Measurements from ENCODE around the gene EFTUD2. TPM values are rescaled to one million over a fixed set of nuclear protein-coding genes. Genes with fewer than 3 reads are reported as not detected.
A peak's percentile ranks its signal among the peaks of the same experiment; 100 is the strongest.

Gene EFTUD2
- total RNA-seq, 2 donors from 2014 or later, result 192 to 232 TPM

GRCh38 chr17:44902135-44902760, 3.0 kb upstream of the EFTUD2 start:
- H3K27me3 Mint-ChIP-seq, result peaks cover 5 to 10% of the 10 kb centered on the region in 2 donors
- DNase-seq (ENCODE audit: low spot score) (no peak), ATAC-seq (no peak)
- H3K36me3 Mint-ChIP-seq, result peaks cover 6% of the 10 kb centered on the region
- no peaks in the 10 kb centered on the region for H3K9me3 Mint-ChIP-seq
- no peak overlapping the region for H3K4me3 Mint-ChIP-seq
- H3K27ac Mint-ChIP-seq, result no peak overlapping the region
- peaks cover 7 to 18% of the 10 kb centered on the region in 2 donors for H3K4me1 Mint-ChIP-seq (ENCODE audit: low read depth in 2 of 2)

- Mint-ChIP-seq H3K9me3 (no peaks in the 10 kb centered on the region), H3K27ac (peak overlapping the region in 1 of 2 donors; percentile 19), H3K36me3 (peaks cover 6% of the 10 kb centered on the region), H3K27me3 (peaks cover 5 to 10% of the 10 kb centered on the region in 2 donors), H3K4me3 (peak overlapping the region; percentile 9), H3K4me1 (ENCODE audit: low read depth in 2 of 2) (peaks cover 7 to 18% of the 10 kb centered on the region in 2 donors)
- no peak for DNase-seq (ENCODE audit: low spot score)
- no peak for ATAC-seq
These were observed 2.2 kb upstream of the EFTUD2 start for GRCh38 chr17:44901411-44901921.

GRCh38 chr17:44900894-44901293, 1.6 kb upstream of the EFTUD2 start:
- peaks cover 8% of the 10 kb centered on the region for H3K36me3 Mint-ChIP-seq
- H3K4me3 Mint-ChIP-seq, result no peak overlapping the region
- H3K27me3 Mint-ChIP-seq, result peaks cover 5 to 8% of the 10 kb centered on the region in 2 donors
- H3K9me3 Mint-ChIP-seq, result no peaks in the 10 kb centered on the region
- ATAC-seq (no peak), DNase-seq (ENCODE audit: low spot score) (no peak)
- peak overlapping the region in 1 of 2 donors; percentile 100 for H3K27ac Mint-ChIP-seq
- peaks cover 10 to 19% of the 10 kb centered on the region in 2 donors for H3K4me1 Mint-ChIP-seq (ENCODE audit: low read depth in 2 of 2)

GRCh38 chr17:44898768-44899073, 524 bp downstream of the EFTUD2 start:
- DNase-seq (ENCODE audit: low spot score), result no peak
- Mint-ChIP-seq H3K27me3 (peaks cover 5% of the 10 kb centered on the region in 2 donors), H3K4me3 (peak overlapping the region; percentile 98), H3K36me3 (peaks cover 14% of the 10 kb centered on the region), H3K27ac (peak overlapping the region; percentile 99 to 100), H3K9me3 (no peaks in the 10 kb centered on the region), H3K4me1 (ENCODE audit: low read depth in 2 of 2) (peaks cover 16 to 25% of the 10 kb centered on the region in 2 donors)
- ATAC-seq, result no peak

GRCh38 chr17:44894642-44895041, 4.6 kb downstream of the EFTUD2 start:
- Mint-ChIP-seq H3K4me1 (ENCODE audit: low read depth in 2 of 2) (peaks cover 20 to 22% of the 10 kb centered on the region in 2 donors), H3K4me3 (no peak overlapping the region), H3K36me3 (peaks cover 19% of the 10 kb centered on the region), H3K27ac (no peak overlapping the region), H3K9me3 (no peaks in the 10 kb centered on the region), H3K27me3 (no peaks in the 10 kb centered on the region)
- ATAC-seq, result no peak
- DNase-seq (ENCODE audit: low spot score), result no peak

GRCh38 chr17:44892250-44892649, 7.0 kb downstream of the EFTUD2 start:
- Mint-ChIP-seq H3K27me3 (no peaks in the 10 kb centered on the region), H3K9me3 (no peaks in the 10 kb centered on the region), H3K4me1 (ENCODE audit: low read depth in 2 of 2) (peaks cover 11 to 14% of the 10 kb centered on the region in 2 donors), H3K36me3 (peaks cover 13% of the 10 kb centered on the region), H3K27ac (no peak overlapping the region), H3K4me3 (no peak overlapping the region)
- no peak for ATAC-seq
- DNase-seq (ENCODE audit: low spot score), result no peak

GRCh38 chr17:44889003-44889402, 10.2 kb downstream of the EFTUD2 start:
- no peak overlapping the region for H3K4me3 Mint-ChIP-seq
- no peak for DNase-seq (ENCODE audit: low spot score)
- peaks cover 5 to 9% of the 10 kb centered on the region in 2 donors for H3K4me1 Mint-ChIP-seq (ENCODE audit: low read depth in 2 of 2)
- H3K9me3 Mint-ChIP-seq, result no peaks in the 10 kb centered on the region
- no peak overlapping the region for H3K27ac Mint-ChIP-seq
- peaks cover 4% of the 10 kb centered on the region for H3K36me3 Mint-ChIP-seq
- no peak for ATAC-seq
- H3K27me3 Mint-ChIP-seq, result no peaks in the 10 kb centered on the region

GRCh38 chr17:44887971-44888954, 11.0 kb downstream of the EFTUD2 start:
- Mint-ChIP-seq H3K27me3 (no peaks in the 10 kb centered on the region), H3K4me1 (ENCODE audit: low read depth in 2 of 2) (peaks cover 5 to 9% of the 10 kb centered on the region in 2 donors), H3K9me3 (no peaks in the 10 kb centered on the region), H3K4me3 (no peak overlapping the region), H3K36me3 (peaks cover 11% of the 10 kb centered on the region), H3K27ac (no peak overlapping the region)
- peak; percentile 84 to 88 for ATAC-seq
- no peak for DNase-seq (ENCODE audit: low spot score)

GRCh38 chr17:44887016-44887415, 12.2 kb downstream of the EFTUD2 start:
- DNase-seq (ENCODE audit: low spot score), result no peak
- no peak for ATAC-seq
- no peak overlapping the region for H3K27ac Mint-ChIP-seq
- peaks cover 5 to 11% of the 10 kb centered on the region in 2 donors for H3K4me1 Mint-ChIP-seq (ENCODE audit: low read depth in 2 of 2)
- H3K36me3 Mint-ChIP-seq, result peaks cover 21% of the 10 kb centered on the region
- no peaks in the 10 kb centered on the region for H3K27me3 Mint-ChIP-seq
- H3K4me3 Mint-ChIP-seq, result no peak overlapping the region
- H3K9me3 Mint-ChIP-seq, result no peaks in the 10 kb centered on the region

- Mint-ChIP-seq H3K36me3 (peaks cover 27% of the 10 kb centered on the region), H3K27me3 (no peaks in the 10 kb centered on the region), H3K4me1 (ENCODE audit: low read depth in 2 of 2) (peaks cover 0 to 7% of the 10 kb centered on the region in 2 donors), H3K4me3 (no peak overlapping the region), H3K27ac (no peak overlapping the region), H3K9me3 (no peaks in the 10 kb centered on the region)
- no peak for ATAC-seq
- no peak for DNase-seq (ENCODE audit: low spot score)
These were observed 14.3 kb downstream of the EFTUD2 start for GRCh38 chr17:44884941-44885340.

- Mint-ChIP-seq H3K9me3 (no peaks in the 10 kb centered on the region), H3K4me3 (no peak overlapping the region), H3K27ac (no peak overlapping the region), H3K4me1 (ENCODE audit: low read depth in 2 of 2) (peaks cover 0 to 3% of the 10 kb centered on the region in 2 donors), H3K27me3 (no peaks in the 10 kb centered on the region), H3K36me3 (peaks cover 34% of the 10 kb centered on the region)
- ATAC-seq (no peak), DNase-seq (ENCODE audit: low spot score) (no peak)
These were observed 18.1 kb downstream of the EFTUD2 start for GRCh38 chr17:44881145-44881544.

- Mint-ChIP-seq H3K9me3 (no peaks in the 10 kb centered on the region), H3K36me3 (peaks cover 38% of the 10 kb centered on the region)
- ATAC-seq, result no peak
These were observed 19.2 kb downstream of the EFTUD2 start for GRCh38 chr17:44880062-44880461.

GRCh38 chr17:44879376-44879775, 19.9 kb downstream of the EFTUD2 start:
- DNase-seq (ENCODE audit: low spot score) (no peak), ATAC-seq (no peak)
- Mint-ChIP-seq H3K9me3 (no peaks in the 10 kb centered on the region), H3K4me3 (no peak overlapping the region), H3K4me1 (ENCODE audit: low read depth in 2 of 2) (peaks cover 0 to 3% of the 10 kb centered on the region in 2 donors), H3K27me3 (no peaks in the 10 kb centered on the region), H3K36me3 (peaks cover 38% of the 10 kb centered on the region), H3K27ac (no peak overlapping the region)

More at GRCh38 chr17:44880062-44880461, 19.2 kb downstream of the EFTUD2 start:
- no peak overlapping the region for H3K27ac Mint-ChIP-seq
- no peak overlapping the region for H3K4me3 Mint-ChIP-seq
- no peaks in the 10 kb centered on the region for H3K27me3 Mint-ChIP-seq
- peaks cover 0 to 3% of the 10 kb centered on the region in 2 donors for H3K4me1 Mint-ChIP-seq (ENCODE audit: low read depth in 2 of 2)
- DNase-seq (ENCODE audit: low spot score), result no peak

All from natural killer cell treated with Interleukin-12 subunit alpha and Interleukin-12 subunit beta and Interleukin-15 and Interleukin-18, amount 100 ng/mL, for 72 hours (primary cell).